Fibroblast of lung (primary cell): ENCODE measurements around the gene HSPB6.

Experiments
- CTCF ChIP-seq, 2 donors: IDR thresholded peaks in 1 of 2; conservative IDR thresholded peaks in 1 of 2; 1 replicate in 1 of 2; 2 replicates in 1 of 2; pipeline ENCODE4 v1.5.1; 2011 to 2012; ENCODE audit warnings: low read length in 2 of 2, control low read depth in 1 of 2, inconsistent platforms in 1 of 2, low read depth in 1 of 2, mild to moderate bottlenecking in 1 of 2
- EZH2 ChIP-seq: IDR thresholded peaks from 2 replicates; pipeline ENCODE4 v1.5.1; 2012; ENCODE audit warnings: low read length, control low read depth, mild to moderate bottlenecking; ENCODE audit errors: missing control alignments

DNA sequence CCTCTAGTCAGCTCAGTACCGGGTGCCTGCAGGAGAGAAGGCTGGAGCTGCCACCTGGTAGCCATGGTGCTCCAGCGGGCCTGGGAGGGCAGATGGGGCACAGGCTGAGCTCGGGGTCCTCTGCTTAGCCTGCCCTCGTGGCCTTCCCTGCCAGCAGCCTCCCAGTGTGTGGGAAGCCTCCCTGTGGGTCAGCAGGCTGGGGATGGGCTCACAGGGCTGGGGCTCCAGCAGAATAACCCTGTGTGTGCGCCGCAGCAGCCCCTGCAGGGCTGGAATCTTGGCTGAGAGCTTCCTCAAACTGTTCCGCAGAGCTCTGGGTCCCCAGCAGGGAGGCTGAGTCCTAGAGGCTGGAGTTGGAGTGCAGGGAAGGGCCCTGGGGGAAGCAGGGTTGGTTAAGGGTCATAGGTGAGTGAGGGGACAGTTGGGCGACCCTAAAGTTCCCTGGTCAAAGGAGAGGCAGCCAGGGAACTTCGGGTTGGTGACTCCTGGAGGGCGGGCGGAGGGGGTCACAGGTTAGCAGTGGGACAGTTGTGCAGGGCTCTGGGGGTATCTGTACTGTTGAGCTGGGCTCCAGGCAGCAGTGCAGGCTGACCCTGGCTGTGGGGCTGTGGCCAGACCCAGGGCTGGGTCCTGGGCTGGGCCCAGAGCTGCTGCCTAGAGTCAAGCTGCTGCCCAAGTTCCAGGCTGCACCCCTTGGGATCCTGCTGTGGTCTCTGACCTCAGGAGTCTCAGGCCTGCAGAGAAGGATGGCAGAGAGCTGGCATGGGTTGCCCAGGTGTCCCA lies 32.6 kb upstream of the HSPB6 start:
- no peak for TF ChIP-seq EZH2
- no peak for TF ChIP-seq CTCF (conservative IDR thresholded peaks at IDR 0.05 in 1 of 2, IDR thresholded peaks at IDR 0.05 in 1 of 2; ENCODE audit: low read depth in 1 of 2, low read length in 2 of 2)
